Parathyroid adenoma (tissue), 2 donors: ENCODE results near the gene HINT1.

ENCODE experiments used
- H2AFZ ChIP-seq: fragments of 300-600 bp; sonication (generic); one replicate; pipeline ENCODE4 v1.7.0; 2017; ENCODE audit warnings: antibody characterized with exemption, mild to moderate bottlenecking
- H3K27ac ChIP-seq: fragments of 300-600 bp; sonication (generic); one replicate; pipeline ENCODE4 v1.7.0; 2017
- H3K27me3 ChIP-seq: fragments of 300-600 bp; sonication (generic); one replicate; pipeline ENCODE4 v1.7.0; 2017; ENCODE audit warnings: low read length; ENCODE audit not compliant: control insufficient read depth, insufficient read depth
- H3K36me3 ChIP-seq: fragments of 300-600 bp; sonication (generic); one replicate; pipeline ENCODE4 v1.7.0; 2017; ENCODE audit warnings: low read length; ENCODE audit not compliant: control insufficient read depth, insufficient read depth
- H3K4me1 ChIP-seq: fragments of 300-600 bp; sonication (generic); one replicate; pipeline ENCODE4 v1.7.0; 2017; ENCODE audit warnings: control low read depth
- H3K4me2 ChIP-seq: fragments of 300-600 bp; sonication (generic); one replicate; pipeline ENCODE4 v1.7.0; 2017; ENCODE audit warnings: low read length
- H3K4me3 ChIP-seq: fragments of 300-600 bp; sonication (generic); one replicate; pipeline ENCODE4 v1.7.0; 2017; ENCODE audit warnings: low read depth, low read length
- H3K79me2 ChIP-seq: fragments of 300-600 bp; sonication (generic); one replicate; pipeline ENCODE4 v1.7.0; 2017; ENCODE audit warnings: control low read depth
- H3K9ac ChIP-seq: fragments of 300-600 bp; sonication (generic); one replicate; pipeline ENCODE4 v1.7.0; 2017; ENCODE audit warnings: mild to moderate bottlenecking
- H3K9me3 ChIP-seq: fragments of 300-600 bp; sonication (generic); one replicate; pipeline ENCODE4 v1.7.0; 2017; ENCODE audit warnings: low read length; ENCODE audit not compliant: control insufficient read depth
- CTCF ChIP-seq: fragments of 300-600 bp; sonication (generic); IDR thresholded peaks from one replicate; pipeline ENCODE4 v1.7.0; 2017; ENCODE audit warnings: antibody characterized with exemption, mild to moderate bottlenecking
- donor health status: primary hyperparathyroidism.

Gene HINT1

GRCh38 chr5:131206061-131206460 is 41.0 kb upstream of the HINT1 start:
- H3K9me3 ChIP-seq = no peaks in the 10 kb centered on the region
- no peak overlapping the region for H3K4me2 ChIP-seq
- H3K9ac ChIP-seq = no peak overlapping the region
- H3K4me3 ChIP-seq = no peak overlapping the region
- no peaks in the 10 kb centered on the region for H3K36me3 ChIP-seq
- no peak for TF ChIP-seq CTCF
- no peaks in the 10 kb centered on the region for H3K79me2 ChIP-seq
- peaks cover 3% of the 10 kb centered on the region for H3K4me1 ChIP-seq
- H3K27ac ChIP-seq = no peak overlapping the region
- no peak overlapping the region for H2AFZ ChIP-seq
- no peaks in the 10 kb centered on the region for H3K27me3 ChIP-seq

GRCh38 chr5:131204964-131205363 is 39.9 kb upstream of the HINT1 start:
- Histone ChIP-seq H3K4me3 (no peak overlapping the region), H2AFZ (no peak overlapping the region), H3K9me3 (no peaks in the 10 kb centered on the region), H3K79me2 (no peaks in the 10 kb centered on the region), H3K4me2 (no peak overlapping the region), H3K4me1 (peaks cover under 1% of the 10 kb centered on the region), H3K9ac (no peak overlapping the region), H3K27me3 (no peaks in the 10 kb centered on the region), H3K36me3 (no peaks in the 10 kb centered on the region), H3K27ac (no peak overlapping the region)
- no peak for TF ChIP-seq CTCF

GRCh38 chr5:131200560-131200959 is 35.5 kb upstream of the HINT1 start:
- Histone ChIP-seq H3K4me3 (no peak overlapping the region), H3K4me1 (no peaks in the 10 kb centered on the region), H3K4me2 (no peak overlapping the region), H3K9ac (no peak overlapping the region), H3K79me2 (no peaks in the 10 kb centered on the region), H3K36me3 (no peaks in the 10 kb centered on the region), H3K27ac (no peak overlapping the region), H2AFZ (no peak overlapping the region), H3K27me3 (no peaks in the 10 kb centered on the region), H3K9me3 (no peaks in the 10 kb centered on the region)
- no peak for TF ChIP-seq CTCF

GRCh38 chr5:131198625-131199024 is 33.6 kb upstream of the HINT1 start:
- H3K4me2 ChIP-seq = no peak overlapping the region
- H3K9me3 ChIP-seq = no peaks in the 10 kb centered on the region
- no peaks in the 10 kb centered on the region for H3K79me2 ChIP-seq
- H2AFZ ChIP-seq = no peak overlapping the region
- no peaks in the 10 kb centered on the region for H3K36me3 ChIP-seq
- no peaks in the 10 kb centered on the region for H3K27me3 ChIP-seq
- no peak overlapping the region for H3K27ac ChIP-seq
- no peak overlapping the region for H3K4me3 ChIP-seq
- no peaks in the 10 kb centered on the region for H3K4me1 ChIP-seq
- H3K9ac ChIP-seq = no peak overlapping the region
- no peak for TF ChIP-seq CTCF

- Histone ChIP-seq H3K27ac (no peak overlapping the region), H3K36me3 (no peaks in the 10 kb centered on the region), H3K4me3 (no peak overlapping the region), H3K9me3 (no peaks in the 10 kb centered on the region), H2AFZ (no peak overlapping the region), H3K27me3 (no peaks in the 10 kb centered on the region), H3K4me1 (no peaks in the 10 kb centered on the region), H3K4me2 (no peak overlapping the region), H3K79me2 (no peaks in the 10 kb centered on the region), H3K9ac (no peak overlapping the region)
- TF ChIP-seq CTCF = no peak
Observed at GRCh38 chr5:131196331-131196730, 31.3 kb upstream of the HINT1 start.
